HCT116 (cell line): Measurements from ENCODE around the gene SLAIN2.

Experiments
- CTCF ChIP-seq, 3 experiments: fragments of 200-600 bp in 1 of 3; sonication (generic) in 1 of 3; IDR thresholded peaks in 2 of 3; conservative IDR thresholded peaks in 1 of 3; 2 replicates each; pipeline ENCODE4 v1.5.1; 2012 to 2017; ENCODE audit warnings: low read depth in 2 of 3, low read length in 2 of 3, antibody characterized with exemption in 1 of 3, borderline replicate concordance in 1 of 3, control low read depth in 1 of 3, mild to moderate bottlenecking in 1 of 3, mixed read lengths in 1 of 3, mixed run types in 1 of 3, moderate library complexity in 1 of 3; ENCODE audit not compliant: insufficient read depth in 1 of 3
- EZH2 ChIP-seq: fragments of 200-600 bp; sonication (generic); IDR thresholded peaks from 2 replicates; pipeline ENCODE4 v1.6.1; 2017; ENCODE audit warnings: antibody characterized with exemption, mixed run types
- EZH2phosphoT487 ChIP-seq: fragments of 200-600 bp; IDR thresholded peaks from 2 replicates; pipeline ENCODE4 v1.6.1; 2018; ENCODE audit warnings: antibody characterized with exemption, borderline replicate concordance
- FOSL1 ChIP-seq: IDR thresholded peaks from 2 replicates; pipeline ENCODE4 v1.6.1; 2012; ENCODE audit warnings: low read depth
- POLR2A ChIP-seq: IDR thresholded peaks from 2 replicates; pipeline ENCODE4 v1.7.0; 2011; ENCODE audit warnings: borderline replicate concordance; ENCODE audit not compliant: insufficient read depth, insufficient read length; ENCODE audit errors: extremely low read depth
- POLR2AphosphoS5 ChIP-seq: IDR thresholded peaks from 2 replicates; pipeline ENCODE4 v1.6.1; 2011; ENCODE audit warnings: mild to moderate bottlenecking, low read depth, low read length, moderate library complexity
- RAD21 ChIP-seq: IDR thresholded peaks from 2 replicates; pipeline ENCODE4 v1.6.1; 2012; ENCODE audit warnings: low read depth, mild to moderate bottlenecking
- SIN3A ChIP-seq: IDR thresholded peaks from 2 replicates; pipeline ENCODE4 v1.6.1; 2012; ENCODE audit warnings: low read depth
- SP1 ChIP-seq: IDR thresholded peaks from 2 replicates; pipeline ENCODE4 v1.6.1; 2012; ENCODE audit warnings: low read depth
- TCF7L2 ChIP-seq: IDR thresholded peaks from 2 replicates; pipeline ENCODE4 v1.7.0; 2011; ENCODE audit warnings: borderline replicate concordance, inconsistent platforms; ENCODE audit not compliant: insufficient read depth, insufficient read length; ENCODE audit errors: extremely low read depth
- ZNF274 ChIP-seq: fragments of 200-500 bp; sonication (Bioruptor generic); IDR thresholded peaks from 2 replicates; pipeline ENCODE4 v1.6.1; 2014; ENCODE audit warnings: mild to moderate bottlenecking, low read depth, low read length, inconsistent platforms
- TF ChIP-seq, protein P1 (sequence below): IDR thresholded peaks from 2 replicates; pipeline ENCODE4 v1.6.1; 2012; ENCODE audit warnings: low read depth
- TF ChIP-seq, protein P2 (sequence below): IDR thresholded peaks from 2 replicates; pipeline ENCODE4 v1.6.1; 2012

- TF ChIP-seq POLR2AphosphoS5 (no peak), CTCF (IDR thresholded peaks at IDR 0.05 in 2 of 3, conservative IDR thresholded peaks at IDR 0.05 in 1 of 3; ENCODE audit: borderline replicate concordance in 1 of 3, insufficient read depth in 1 of 3, low read depth in 2 of 3, low read length in 2 of 3) (no peak), SP1 (no peak), EZH2phosphoT487 (no peak), TCF7L2 (no peak), POLR2A (no peak), RAD21 (no peak), EZH2 (no peak), ZNF274 (no peak), FOSL1 (no peak), SIN3A (no peak)
- TF ChIP-seq, protein P1, sequence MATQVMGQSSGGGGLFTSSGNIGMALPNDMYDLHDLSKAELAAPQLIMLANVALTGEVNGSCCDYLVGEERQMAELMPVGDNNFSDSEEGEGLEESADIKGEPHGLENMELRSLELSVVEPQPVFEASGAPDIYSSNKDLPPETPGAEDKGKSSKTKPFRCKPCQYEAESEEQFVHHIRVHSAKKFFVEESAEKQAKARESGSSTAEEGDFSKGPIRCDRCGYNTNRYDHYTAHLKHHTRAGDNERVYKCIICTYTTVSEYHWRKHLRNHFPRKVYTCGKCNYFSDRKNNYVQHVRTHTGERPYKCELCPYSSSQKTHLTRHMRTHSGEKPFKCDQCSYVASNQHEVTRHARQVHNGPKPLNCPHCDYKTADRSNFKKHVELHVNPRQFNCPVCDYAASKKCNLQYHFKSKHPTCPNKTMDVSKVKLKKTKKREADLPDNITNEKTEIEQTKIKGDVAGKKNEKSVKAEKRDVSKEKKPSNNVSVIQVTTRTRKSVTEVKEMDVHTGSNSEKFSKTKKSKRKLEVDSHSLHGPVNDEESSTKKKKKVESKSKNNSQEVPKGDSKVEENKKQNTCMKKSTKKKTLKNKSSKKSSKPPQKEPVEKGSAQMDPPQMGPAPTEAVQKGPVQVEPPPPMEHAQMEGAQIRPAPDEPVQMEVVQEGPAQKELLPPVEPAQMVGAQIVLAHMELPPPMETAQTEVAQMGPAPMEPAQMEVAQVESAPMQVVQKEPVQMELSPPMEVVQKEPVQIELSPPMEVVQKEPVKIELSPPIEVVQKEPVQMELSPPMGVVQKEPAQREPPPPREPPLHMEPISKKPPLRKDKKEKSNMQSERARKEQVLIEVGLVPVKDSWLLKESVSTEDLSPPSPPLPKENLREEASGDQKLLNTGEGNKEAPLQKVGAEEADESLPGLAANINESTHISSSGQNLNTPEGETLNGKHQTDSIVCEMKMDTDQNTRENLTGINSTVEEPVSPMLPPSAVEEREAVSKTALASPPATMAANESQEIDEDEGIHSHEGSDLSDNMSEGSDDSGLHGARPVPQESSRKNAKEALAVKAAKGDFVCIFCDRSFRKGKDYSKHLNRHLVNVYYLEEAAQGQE = no peak
- TF ChIP-seq, protein P2, sequence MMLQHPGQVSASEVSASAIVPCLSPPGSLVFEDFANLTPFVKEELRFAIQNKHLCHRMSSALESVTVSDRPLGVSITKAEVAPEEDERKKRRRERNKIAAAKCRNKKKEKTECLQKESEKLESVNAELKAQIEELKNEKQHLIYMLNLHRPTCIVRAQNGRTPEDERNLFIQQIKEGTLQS = no peak
Measured at GRCh38 chr4:48360285-48361011, 19.1 kb downstream of the SLAIN2 start.
